MM.1S (cell line): Measurements from ENCODE around the gene TUBAL3.

Experiments used
- DNase-seq: peaks from one replicate; pipeline ENCODE4 v3.0.0-alpha.2; 2015
- H2AFZ ChIP-seq: fragments of 300-600 bp; sonication (generic); 2 replicates; pipeline ENCODE4 v1.6.0; 2016; ENCODE audit warnings: antibody characterized with exemption, low read length
- H3F3A ChIP-seq: fragments of 300-600 bp; sonication (generic); 2 replicates; pipeline ENCODE4 v1.6.1; 2016; ENCODE audit warnings: mild to moderate bottlenecking, antibody characterized with exemption, low read length, moderate library complexity, mixed read lengths; ENCODE audit not compliant: insufficient read depth
- H3K27ac ChIP-seq: fragments of 300-600 bp; sonication (generic); 2 replicates; pipeline ENCODE4 v1.5.1; 2016; ENCODE audit warnings: mild to moderate bottlenecking, low read length
- H3K27me3 ChIP-seq: fragments of 300-600 bp; sonication (generic); replicated peaks from 2 replicates; pipeline ENCODE4 v1.6.0; 2016; ENCODE audit warnings: low read length; ENCODE audit not compliant: insufficient read depth
- H3K36me3 ChIP-seq: fragments of 300-600 bp; sonication (generic); replicated peaks from 2 replicates; pipeline ENCODE4 v1.6.1; 2016; ENCODE audit warnings: mild to moderate bottlenecking, low read length, mixed read lengths; ENCODE audit not compliant: insufficient read depth
- H3K4me1 ChIP-seq: fragments of 300-600 bp; sonication (generic); 2 replicates; pipeline ENCODE4 v1.6.1; 2016; ENCODE audit warnings: low read length, mixed read lengths
- H3K4me2 ChIP-seq: fragments of 300-600 bp; sonication (generic); 2 replicates; pipeline ENCODE4 v1.6.0; 2016; ENCODE audit warnings: low read depth, low read length
- H3K4me3 ChIP-seq: fragments of 300-600 bp; sonication (generic); 2 replicates; pipeline ENCODE4 v1.5.1; 2016; ENCODE audit warnings: low read length, mixed read lengths
- H3K79me2 ChIP-seq: fragments of 300-600 bp; sonication (generic); 2 replicates; pipeline ENCODE4 v1.6.1; 2016; ENCODE audit warnings: mixed run types, low read length, mixed read lengths
- H3K9ac ChIP-seq: fragments of 300-600 bp; sonication (generic); 2 replicates; pipeline ENCODE4 v1.6.1; 2016; ENCODE audit warnings: low read length, mixed read lengths
- H3K9me2 ChIP-seq: fragments of 300-600 bp; sonication (generic); replicated peaks from 2 replicates; pipeline ENCODE4 v1.6.1; 2016; ENCODE audit warnings: mild to moderate bottlenecking, low read length, mixed read lengths; ENCODE audit not compliant: insufficient read depth
- H3K9me3 ChIP-seq: fragments of 300-600 bp; sonication (generic); replicated peaks from 2 replicates; pipeline ENCODE4 v1.6.1; 2016; ENCODE audit warnings: mild to moderate bottlenecking, low read length, mixed read lengths; ENCODE audit not compliant: insufficient read depth
- H4K20me1 ChIP-seq: fragments of 300-600 bp; sonication (generic); 2 replicates; pipeline ENCODE4 v1.6.1; 2016; ENCODE audit warnings: mild to moderate bottlenecking, low read length, moderate library complexity, mixed read lengths; ENCODE audit not compliant: insufficient read depth
- CTCF ChIP-seq: fragments of 300-600 bp; sonication (generic); IDR thresholded peaks from 2 replicates; pipeline ENCODE4 v1.5.1; 2016; ENCODE audit warnings: antibody characterized with exemption, low read length, mixed read lengths
- EZH2 ChIP-seq: fragments of 300-600 bp; sonication (generic); optimal IDR thresholded peaks from 2 replicates; pipeline ENCODE3; 2017; ENCODE audit warnings: low read depth, mild to moderate bottlenecking, antibody characterized with exemption, low read length, mixed read lengths
- EZH2phosphoT487 ChIP-seq: fragments of 300-600 bp; sonication (generic); IDR thresholded peaks from 2 replicates; pipeline ENCODE4 v1.6.1; 2018; ENCODE audit warnings: antibody characterized with exemption, low read length

The TUBAL3 gene

GRCh38 chr10:5393529-5393928 is 11.1 kb downstream of the TUBAL3 start:
- H3K9me2 ChIP-seq: no peaks in the 10 kb centered on the region
- no peaks in the 10 kb centered on the region; the same call in 1 of the 2 replicates for H3K9me3 ChIP-seq
- H3K9ac ChIP-seq: no peak overlapping the region
- no peaks in the 10 kb centered on the region for H4K20me1 ChIP-seq
- H3F3A ChIP-seq: no peaks in the 10 kb centered on the region
- H3K27ac ChIP-seq: no peak overlapping the region
- H2AFZ ChIP-seq: no peak overlapping the region
- DNase-seq: no peak
- H3K27me3 ChIP-seq: no peaks in the 10 kb centered on the region
- no peaks in the 10 kb centered on the region for H3K79me2 ChIP-seq
- H3K4me2 ChIP-seq: no peak overlapping the region
- no peaks in the 10 kb centered on the region for H3K4me1 ChIP-seq
- no peak for TF ChIP-seq EZH2phosphoT487
- no peaks in the 10 kb centered on the region for H3K36me3 ChIP-seq
- no peak overlapping the region for H3K4me3 ChIP-seq

- Histone ChIP-seq H3K4me2 (no peak overlapping the region), H3K9me3 (no peaks in the 10 kb centered on the region; the same call in 1 of the 2 replicates), H3K36me3 (no peaks in the 10 kb centered on the region), H3K9ac (no peak overlapping the region), H3K4me1 (no peaks in the 10 kb centered on the region), H2AFZ (no peak overlapping the region), H4K20me1 (no peaks in the 10 kb centered on the region), H3K27me3 (no peaks in the 10 kb centered on the region), H3K27ac (no peak overlapping the region), H3F3A (no peaks in the 10 kb centered on the region), H3K79me2 (no peaks in the 10 kb centered on the region), H3K9me2 (no peaks in the 10 kb centered on the region), H3K4me3 (no peak overlapping the region)
- no peak for TF ChIP-seq EZH2phosphoT487
- no peak for TF ChIP-seq CTCF
- TF ChIP-seq EZH2: no peak
- no peak for DNase-seq
Measured at GRCh38 chr10:5391790-5392189, 12.8 kb downstream of the TUBAL3 start.

GRCh38 chr10:5390607-5391205 is 13.9 kb downstream of the TUBAL3 start:
- TF ChIP-seq CTCF (no peak), EZH2 (no peak), EZH2phosphoT487 (no peak)
- no peaks in the 10 kb centered on the region for H3F3A ChIP-seq

GRCh38 chr10:5387169-5387568 is 17.5 kb downstream of the TUBAL3 start:
- Histone ChIP-seq H3K79me2 (no peaks in the 10 kb centered on the region), H3K4me1 (no peaks in the 10 kb centered on the region), H3K27me3 (no peaks in the 10 kb centered on the region), H4K20me1 (no peaks in the 10 kb centered on the region), H3F3A (no peaks in the 10 kb centered on the region), H3K4me3 (no peak overlapping the region), H3K27ac (no peak overlapping the region), H3K4me2 (no peak overlapping the region), H3K9me3 (no peaks in the 10 kb centered on the region; the same call in 1 of the 2 replicates), H3K9ac (no peak overlapping the region), H2AFZ (no peak overlapping the region), H3K9me2 (no peaks in the 10 kb centered on the region), H3K36me3 (no peaks in the 10 kb centered on the region)
- no peak for DNase-seq
- no peak for TF ChIP-seq EZH2phosphoT487
- no peak for TF ChIP-seq CTCF
- no peak for TF ChIP-seq EZH2

More at GRCh38 chr10:5390607-5391205, 13.9 kb downstream of the TUBAL3 start:
- Histone ChIP-seq H3K4me3 (no peak overlapping the region), H4K20me1 (no peaks in the 10 kb centered on the region), H3K4me1 (no peaks in the 10 kb centered on the region), H3K9me2 (no peaks in the 10 kb centered on the region), H3K36me3 (no peaks in the 10 kb centered on the region), H3K79me2 (no peaks in the 10 kb centered on the region), H3K9ac (no peak overlapping the region), H3K27me3 (no peaks in the 10 kb centered on the region), H2AFZ (no peak overlapping the region), H3K27ac (no peak overlapping the region), H3K4me2 (no peak overlapping the region), H3K9me3 (no peaks in the 10 kb centered on the region; the same call in 1 of the 2 replicates)
- DNase-seq: no peak
